Ascending aorta (tissue), 2 donors: Measurements from ENCODE around the gene PLCL2. TPM values are rescaled to one million over a fixed set of nuclear protein-coding genes. Genes with fewer than 3 reads are reported as not detected.

ENCODE experiments used
- DNase-seq, 2 donors: peaks; one replicate each; pipeline ENCODE4 v3.0.0-alpha.2; 2019; ENCODE audit warnings: low spot score in 2 of 2
- H3K27ac ChIP-seq, 2 donors: fragments of 200-600 bp; sonication (generic); one replicate each; pipeline ENCODE4 v1.5.1; 2016 to 2017; ENCODE audit warnings: mild to moderate bottlenecking in 1 of 2
- H3K27me3 ChIP-seq: fragments of 200-600 bp; sonication (generic); one replicate; pipeline ENCODE4 v1.5.1; 2017
- H3K36me3 ChIP-seq, 2 donors: fragments of 200-600 bp; sonication (generic); one replicate each; pipeline ENCODE4 v1.5.1; 2016
- H3K4me1 ChIP-seq, 2 donors: fragments of 200-600 bp; sonication (generic); one replicate each; pipeline ENCODE4 v1.5.1; 2016 to 2017; ENCODE audit warnings: mild to moderate bottlenecking in 1 of 2
- H3K4me3 ChIP-seq, 2 donors: fragments of 200-600 bp; sonication (generic); one replicate each; pipeline ENCODE4 v1.5.1; 2016 to 2017; ENCODE audit warnings: mild to moderate bottlenecking in 1 of 2
- H3K9me3 ChIP-seq, 2 donors: fragments of 200-600 bp; sonication (generic); one replicate each; pipeline ENCODE4 v1.5.1; 2016
- CTCF ChIP-seq, 3 experiments: fragments of 200-600 bp in 2 of 3; fragments of 450-650 bp in 1 of 3; sonication (generic) in 2 of 3; IDR thresholded peaks; one replicate each; pipeline ENCODE4 v1.5.1; 2016 to 2019; ENCODE audit warnings: antibody characterized with exemption in 3 of 3, mild to moderate bottlenecking in 1 of 3, moderate library complexity in 1 of 3
- intact Hi-C: fragments of 100-400 bp; cut with DNase I; formaldehyde crosslinking; loops from one replicate; pipeline ENCODE4 v1.15.1; 2023
- total RNA-seq: library from RNA; depleted of rRNA; stranded (reverse); fragments of >200 nt; gene quantifications from one replicate; pipeline ENCODE4 v1.1.0, GENCODE V29; 2016

The PLCL2 gene
- total RNA-seq, 1 donor from 2014 or later = 2.9 TPM

GRCh38 chr3:17013050-17013449 is 128.3 kb downstream of the PLCL2 start:
- DNase-seq = no peak
- H3K4me3 ChIP-seq = no peak overlapping the region
- H3K9me3 ChIP-seq = no peaks in the 10 kb centered on the region
- intact Hi-C loops = no loop called here
- H3K4me1 ChIP-seq = no peaks in the 10 kb centered on the region
- TF ChIP-seq CTCF (IDR thresholded peaks at IDR 0.05) = no peak
- no peak overlapping the region for H3K27ac ChIP-seq
- H3K36me3 ChIP-seq = peaks cover 4 to 13% of the 10 kb centered on the region in 2 donors
- H3K27me3 ChIP-seq = no peaks in the 10 kb centered on the region

GRCh38 chr3:17013571-17013970 is 128.8 kb downstream of the PLCL2 start:
- peaks cover 4 to 13% of the 10 kb centered on the region in 2 donors for H3K36me3 ChIP-seq
- no peak for DNase-seq
- TF ChIP-seq CTCF (IDR thresholded peaks at IDR 0.05) = no peak
- no peaks in the 10 kb centered on the region for H3K4me1 ChIP-seq
- H3K4me3 ChIP-seq = no peak overlapping the region
- H3K27ac ChIP-seq = no peak overlapping the region
- H3K27me3 ChIP-seq = no peaks in the 10 kb centered on the region
- intact Hi-C loops = no loop called here
- H3K9me3 ChIP-seq = no peaks in the 10 kb centered on the region

GRCh38 chr3:17014284-17014683 is 129.5 kb downstream of the PLCL2 start:
- Histone ChIP-seq H3K27ac (no peak overlapping the region), H3K4me1 (no peaks in the 10 kb centered on the region), H3K27me3 (no peaks in the 10 kb centered on the region), H3K4me3 (no peak overlapping the region), H3K36me3 (peaks cover 4 to 13% of the 10 kb centered on the region in 2 donors), H3K9me3 (no peaks in the 10 kb centered on the region)
- TF ChIP-seq CTCF (IDR thresholded peaks at IDR 0.05) = no peak
- DNase-seq = no peak
- intact Hi-C loops = no loop called here

- H3K4me1 ChIP-seq = no peaks in the 10 kb centered on the region
- peaks cover 4 to 11% of the 10 kb centered on the region in 2 donors for H3K36me3 ChIP-seq
- H3K27ac ChIP-seq = no peak overlapping the region
- intact Hi-C loops = no loop called here
- no peaks in the 10 kb centered on the region for H3K27me3 ChIP-seq
- no peak for DNase-seq
- TF ChIP-seq CTCF (IDR thresholded peaks at IDR 0.05) = no peak
- H3K4me3 ChIP-seq = no peak overlapping the region
- H3K9me3 ChIP-seq = no peaks in the 10 kb centered on the region
Measured at GRCh38 chr3:17014709-17015108, 130.0 kb downstream of the PLCL2 start.

GRCh38 chr3:17021614-17022013 is 136.9 kb downstream of the PLCL2 start:
- intact Hi-C loops = no loop called here
- Histone ChIP-seq H3K9me3 (no peaks in the 10 kb centered on the region), H3K27ac (no peak overlapping the region), H3K4me3 (no peak overlapping the region), H3K4me1 (no peaks in the 10 kb centered on the region), H3K27me3 (no peaks in the 10 kb centered on the region), H3K36me3 (no peaks in the 10 kb centered on the region)
- no peak for TF ChIP-seq CTCF (IDR thresholded peaks at IDR 0.05)
- no peak for DNase-seq

GRCh38 chr3:17023006-17023664 is 138.4 kb downstream of the PLCL2 start:
- intact Hi-C loops = no loop called here
- no peak overlapping the region for H3K4me3 ChIP-seq
- no peaks in the 10 kb centered on the region for H3K36me3 ChIP-seq
- H3K4me1 ChIP-seq = no peaks in the 10 kb centered on the region
- no peaks in the 10 kb centered on the region for H3K27me3 ChIP-seq
- H3K27ac ChIP-seq = no peak overlapping the region
- no peaks in the 10 kb centered on the region for H3K9me3 ChIP-seq
- no peak for TF ChIP-seq CTCF (IDR thresholded peaks at IDR 0.05)
- no peak for DNase-seq
